Measurements from ENCODE around the gene LMOD2.
A peak's percentile ranks its signal among the peaks of the same experiment; 100 is the strongest.

LMOD2 gene

DNA sequence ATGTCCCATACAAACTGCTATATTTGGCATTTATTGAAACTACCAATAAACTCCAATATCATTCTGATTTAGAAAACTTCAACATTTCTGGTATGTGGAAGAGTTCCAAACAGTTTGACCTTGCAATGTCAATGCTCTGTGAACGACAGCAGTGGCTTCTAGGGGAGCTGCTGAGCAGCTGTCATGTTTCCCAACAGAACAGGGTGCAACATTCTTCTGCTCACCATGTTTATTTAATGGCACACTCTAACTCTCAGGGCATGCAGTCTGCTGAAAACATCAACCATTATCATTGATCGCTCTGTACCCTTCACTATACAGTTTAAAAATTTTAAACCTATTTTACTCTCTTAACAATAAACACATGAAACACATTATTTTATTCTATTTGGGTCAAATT is 25.9 kb downstream of the LMOD2 start:
- no peak overlapping the region for H3K4me2 ChIP-seq (ENCODE audit: low read length)
- H4K20me1 ChIP-seq (ENCODE audit: insufficient read depth, low read length), result no peaks in the 10 kb centered on the region
- TF ChIP-seq, protein P1, sequence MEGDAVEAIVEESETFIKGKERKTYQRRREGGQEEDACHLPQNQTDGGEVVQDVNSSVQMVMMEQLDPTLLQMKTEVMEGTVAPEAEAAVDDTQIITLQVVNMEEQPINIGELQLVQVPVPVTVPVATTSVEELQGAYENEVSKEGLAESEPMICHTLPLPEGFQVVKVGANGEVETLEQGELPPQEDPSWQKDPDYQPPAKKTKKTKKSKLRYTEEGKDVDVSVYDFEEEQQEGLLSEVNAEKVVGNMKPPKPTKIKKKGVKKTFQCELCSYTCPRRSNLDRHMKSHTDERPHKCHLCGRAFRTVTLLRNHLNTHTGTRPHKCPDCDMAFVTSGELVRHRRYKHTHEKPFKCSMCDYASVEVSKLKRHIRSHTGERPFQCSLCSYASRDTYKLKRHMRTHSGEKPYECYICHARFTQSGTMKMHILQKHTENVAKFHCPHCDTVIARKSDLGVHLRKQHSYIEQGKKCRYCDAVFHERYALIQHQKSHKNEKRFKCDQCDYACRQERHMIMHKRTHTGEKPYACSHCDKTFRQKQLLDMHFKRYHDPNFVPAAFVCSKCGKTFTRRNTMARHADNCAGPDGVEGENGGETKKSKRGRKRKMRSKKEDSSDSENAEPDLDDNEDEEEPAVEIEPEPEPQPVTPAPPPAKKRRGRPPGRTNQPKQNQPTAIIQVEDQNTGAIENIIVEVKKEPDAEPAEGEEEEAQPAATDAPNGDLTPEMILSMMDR (IDR thresholded peaks at IDR 0.05; ENCODE audit: low read depth, low read length), result no peak
- no peak for TF ChIP-seq EZH2phosphoT487 (IDR thresholded peaks at IDR 0.05; ENCODE audit: low read depth)
- H3K4me3 ChIP-seq (ENCODE audit: low read length), result no peak overlapping the region
- H3K4me1 ChIP-seq (ENCODE audit: low read length), result peaks cover 8% of the 10 kb centered on the region
- no peaks in the 10 kb centered on the region for H3K27me3 ChIP-seq (ENCODE audit: low read depth, low read length)
- H2AFZ ChIP-seq (ENCODE audit: low read depth, low read length), result no peak overlapping the region
- H3K9ac ChIP-seq (ENCODE audit: low read length), result no peak overlapping the region
- H3K36me3 ChIP-seq (replicated peaks; ENCODE audit: low read depth, low read length), result peaks cover 17% of the 10 kb centered on the region
- no peaks in the 10 kb centered on the region for H3K79me2 ChIP-seq (ENCODE audit: low read length)
- no peaks in the 10 kb centered on the region for H3K9me3 ChIP-seq (ENCODE audit: insufficient read depth, low read length)
- H3K27ac ChIP-seq (ENCODE audit: low read length), result no peak overlapping the region

DNA sequence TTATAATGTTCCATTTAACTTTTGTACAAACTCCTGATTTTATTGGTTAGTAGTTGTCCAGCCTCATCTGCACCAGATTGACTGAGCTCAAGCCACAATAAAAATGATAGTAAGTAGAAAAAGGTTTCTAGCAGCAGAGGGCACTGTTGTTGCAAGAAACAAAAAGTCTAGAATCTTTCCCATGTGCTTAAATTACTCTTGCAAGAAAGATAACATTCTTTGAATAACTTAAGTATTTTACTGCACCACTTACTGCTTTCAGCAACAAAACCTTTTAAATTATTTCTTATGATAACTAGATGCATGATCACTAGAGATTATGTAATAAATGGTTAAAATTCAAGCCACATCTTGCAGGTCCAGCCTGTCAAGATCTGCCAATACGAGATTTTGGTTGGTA is 27.0 kb downstream of the LMOD2 start:
- no peak for TF ChIP-seq EZH2phosphoT487 (IDR thresholded peaks at IDR 0.05; ENCODE audit: low read depth)
- TF ChIP-seq, protein P1 (IDR thresholded peaks at IDR 0.05; ENCODE audit: low read depth, low read length), result peak; percentile 59
- Histone ChIP-seq H3K79me2 (ENCODE audit: low read length) (no peaks in the 10 kb centered on the region), H3K36me3 (replicated peaks; ENCODE audit: low read depth, low read length) (peaks cover 17% of the 10 kb centered on the region)

DNA sequence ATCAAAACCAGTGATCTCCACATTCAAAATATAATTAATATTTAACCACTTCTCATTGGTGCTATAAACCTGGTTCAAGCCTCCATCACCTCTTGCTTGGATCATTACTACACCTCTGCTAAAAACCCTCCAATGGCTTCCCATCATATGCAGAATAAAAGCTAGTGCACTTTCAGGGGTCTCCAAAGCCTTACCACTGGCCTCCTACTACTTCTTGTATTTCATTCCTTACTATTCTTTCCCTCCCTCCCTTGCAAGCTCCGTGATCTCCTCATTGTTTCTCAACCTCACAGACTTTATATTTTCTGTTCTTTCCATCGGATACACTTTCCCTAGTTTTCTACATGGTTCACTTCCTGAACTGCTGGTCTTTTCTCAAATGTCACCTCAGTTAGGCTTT is 31.5 kb downstream of the LMOD2 start:
- no peak overlapping the region for H3K27ac ChIP-seq (ENCODE audit: low read length)
- no peaks in the 10 kb centered on the region for H3K79me2 ChIP-seq (ENCODE audit: low read length)
- no peaks in the 10 kb centered on the region for H4K20me1 ChIP-seq (ENCODE audit: insufficient read depth, low read length)
- TF ChIP-seq, protein P1 (IDR thresholded peaks at IDR 0.05; ENCODE audit: low read depth, low read length), result no peak
- TF ChIP-seq EZH2phosphoT487 (IDR thresholded peaks at IDR 0.05; ENCODE audit: low read depth), result no peak
- H3K36me3 ChIP-seq (replicated peaks; ENCODE audit: low read depth, low read length), result peaks cover 18% of the 10 kb centered on the region
- no peak overlapping the region for H3K4me2 ChIP-seq (ENCODE audit: low read length)
- H3K4me3 ChIP-seq (ENCODE audit: low read length), result no peak overlapping the region
- H3K27me3 ChIP-seq (ENCODE audit: low read depth, low read length), result no peaks in the 10 kb centered on the region
- peaks cover 8% of the 10 kb centered on the region for H3K4me1 ChIP-seq (ENCODE audit: low read length)
- H2AFZ ChIP-seq (ENCODE audit: low read depth, low read length), result no peak overlapping the region
- H3K9me3 ChIP-seq (ENCODE audit: insufficient read depth, low read length), result no peaks in the 10 kb centered on the region
- no peak overlapping the region for H3K9ac ChIP-seq (ENCODE audit: low read length)

More for the DNA sequence above, 27.0 kb downstream of the LMOD2 start:
- Histone ChIP-seq H3K4me1 (ENCODE audit: low read length) (peaks cover 8% of the 10 kb centered on the region), H3K9me3 (ENCODE audit: insufficient read depth, low read length) (no peaks in the 10 kb centered on the region), H2AFZ (ENCODE audit: low read depth, low read length) (no peak overlapping the region), H3K27ac (ENCODE audit: low read length) (no peak overlapping the region), H3K27me3 (ENCODE audit: low read depth, low read length) (no peaks in the 10 kb centered on the region), H3K9ac (ENCODE audit: low read length) (no peak overlapping the region), H3K4me3 (ENCODE audit: low read length) (no peak overlapping the region), H4K20me1 (ENCODE audit: insufficient read depth, low read length) (no peaks in the 10 kb centered on the region), H3K4me2 (ENCODE audit: low read length) (no peak overlapping the region)

DNA sequence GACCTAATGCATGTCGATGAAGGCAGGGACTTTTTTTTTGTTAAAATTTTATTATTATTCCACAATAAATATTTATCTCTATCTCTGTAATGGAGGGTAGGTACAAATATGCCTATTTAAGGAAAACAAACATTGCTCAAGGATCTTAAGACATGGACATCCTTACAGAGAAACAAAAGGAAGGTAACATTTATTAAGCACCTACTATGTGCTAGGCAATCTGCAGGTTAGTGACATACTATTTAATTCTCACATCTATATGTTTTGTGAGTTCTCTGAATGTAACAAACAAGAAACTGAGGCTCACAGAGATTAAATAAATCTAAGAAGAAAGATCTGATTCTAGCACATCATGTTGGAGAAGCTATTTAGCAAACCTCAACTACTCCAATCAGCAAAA is 32.1 kb downstream of the LMOD2 start:
- H3K9me3 ChIP-seq (ENCODE audit: insufficient read depth, low read length), result no peaks in the 10 kb centered on the region
- no peaks in the 10 kb centered on the region for H3K79me2 ChIP-seq (ENCODE audit: low read length)
- H3K36me3 ChIP-seq (replicated peaks; ENCODE audit: low read depth, low read length), result peaks cover 23% of the 10 kb centered on the region

More for the DNA sequence above, 32.1 kb downstream of the LMOD2 start:
- Histone ChIP-seq H3K27ac (ENCODE audit: low read length) (no peak overlapping the region), H3K27me3 (ENCODE audit: low read depth, low read length) (no peaks in the 10 kb centered on the region), H4K20me1 (ENCODE audit: insufficient read depth, low read length) (no peaks in the 10 kb centered on the region), H2AFZ (ENCODE audit: low read depth, low read length) (no peak overlapping the region), H3K4me1 (ENCODE audit: low read length) (peaks cover 8% of the 10 kb centered on the region), H3K9ac (ENCODE audit: low read length) (no peak overlapping the region), H3K4me3 (ENCODE audit: low read length) (no peak overlapping the region), H3K4me2 (ENCODE audit: low read length) (no peak overlapping the region)
- TF ChIP-seq, protein P1 (IDR thresholded peaks at IDR 0.05; ENCODE audit: low read depth, low read length), result no peak
- no peak for TF ChIP-seq EZH2phosphoT487 (IDR thresholded peaks at IDR 0.05; ENCODE audit: low read depth)

Data from OCI-LY3 (cell line).